H1 (cell line): Measurements from ENCODE around the gene EPHA6. TPM values are rescaled to one million over a fixed set of nuclear protein-coding genes. Genes with fewer than 3 reads are reported as not detected.

ENCODE experiments used
- CHD2 ChIP-seq: IDR thresholded peaks from 2 replicates; pipeline ENCODE4 v1.6.1; 2012; ENCODE audit warnings: low read length, improper control_type of control experiment
- EZH2 ChIP-seq: fragments of 200-600 bp; sonication (generic); IDR thresholded peaks from 2 replicates; pipeline ENCODE4 v1.7.1; 2012; ENCODE audit warnings: low read depth, mild to moderate bottlenecking, moderate library complexity, low read length, inconsistent platforms; ENCODE audit not compliant: severe bottlenecking
- MAFK ChIP-seq: IDR thresholded peaks from 2 replicates; pipeline ENCODE4 v1.6.1; 2012; ENCODE audit warnings: low read depth, mild to moderate bottlenecking, improper control_type of control experiment, low read length
- polyA plus RNA-seq, 7 experiments: library from polyadenylated mRNA; depleted of rRNA in 3 of 7; stranded (reverse) in 5 of 7; unstranded in 2 of 7; fragments of >200 nt in 5 of 7; fragments of 200-250 nt in 2 of 7; gene quantifications; 1 replicate in 5 of 7; 2 replicates in 1 of 7; 4 replicates in 1 of 7; pipeline versions ENCODE4 v1.2.1 to v1.2.3, GENCODE V29; 2011 to 2013; ENCODE audit warnings: missing spikeins in 2 of 7, mixed read lengths in 2 of 7
- total RNA-seq: library from RNA; stranded (reverse); fragmentation: NEBNext Ultra II Directional; extraction: Animal tissue kit (Norgen Biotek cat#: 25700); gene quantifications from 2 replicates; pipeline ENCODE4 v1.2.1, GENCODE V29; 2021

EPHA6 gene
- total and polyA plus RNA-seq, 2 of the 8 experiments (the other 6 are each of a cell fraction or from before 2014, with no cell fraction given) = 0.83 to 3.2 TPM

GRCh38 chr3:96915445-96915844, 101.1 kb downstream of the EPHA6 start (continued):
- TF ChIP-seq MAFK = no peak
- no peak for TF ChIP-seq CHD2
- TF ChIP-seq EZH2 = no peak
- TF ChIP-seq, all 59 proteins: peak for 0
